GM13977 (cell line): Measurements from ENCODE around the gene TNRC6A.
A peak's percentile ranks its signal among the peaks of the same experiment; 100 is the strongest.

ENCODE experiments used
- DNase-seq: peaks from one replicate; pipeline ENCODE4 v3.0.0; 2012; ENCODE audit warnings: low spot score
- CTCF ChIP-seq: IDR thresholded peaks from 2 replicates; pipeline ENCODE4 v1.5.1; 2012; ENCODE audit warnings: mild to moderate bottlenecking, control low read depth; ENCODE audit not compliant: insufficient read depth; ENCODE audit errors: extremely low read depth, missing control alignments
- in situ Hi-C: fragments of 300-500 bp; cut with MboI; formaldehyde crosslinking; loops from one replicate; pipeline ENCODE4 v1.12.0; 2022; ENCODE audit warnings: low sequenced_read_pairs, low pct_unique_long_range_greater_than_20kb, mixed read lengths, inconsistent platforms; ENCODE audit not compliant: unreplicated experiment

Gene TNRC6A

GRCh38 chr16:24764916-24765315 is 35.5 kb downstream of the TNRC6A start:
- in situ Hi-C loops = no loop called here
- TF ChIP-seq CTCF = no peak
- no peak for DNase-seq

- DNase-seq = no peak
- in situ Hi-C loops = no loop called here
- TF ChIP-seq CTCF = no peak
These were observed 36.6 kb downstream of the TNRC6A start for GRCh38 chr16:24766057-24766456.

GRCh38 chr16:24769806-24770205 is 40.4 kb downstream of the TNRC6A start:
- in situ Hi-C loops = no loop called here

GRCh38 chr16:24771132-24771778 is 41.8 kb downstream of the TNRC6A start:
- no peak for TF ChIP-seq CTCF
- in situ Hi-C loops = no loop called here
- peak; percentile 20 for DNase-seq

More at GRCh38 chr16:24769806-24770205, 40.4 kb downstream of the TNRC6A start:
- DNase-seq = no peak
- TF ChIP-seq CTCF = no peak

GRCh38 chr16:24771779-24772157 is 42.3 kb downstream of the TNRC6A start:
- in situ Hi-C loops = no loop called here
- DNase-seq = no peak

GRCh38 chr16:24773771-24774427 is 44.4 kb downstream of the TNRC6A start:
- no peak for DNase-seq
- in situ Hi-C loops = no loop called here
- no peak for TF ChIP-seq CTCF

More at GRCh38 chr16:24771779-24772157, 42.3 kb downstream of the TNRC6A start:
- TF ChIP-seq CTCF = no peak

GRCh38 chr16:24774510-24774909 is 45.1 kb downstream of the TNRC6A start:
- in situ Hi-C loops = no loop called here
- DNase-seq = no peak
- no peak for TF ChIP-seq CTCF
